GM11168 (cell line): Measurements from ENCODE around the gene WSCD1.

Experiments
- in situ Hi-C: fragments of 300-500 bp; cut with MboI; formaldehyde crosslinking; loops from one replicate; pipeline ENCODE4 v1.12.0; 2022; ENCODE audit warnings: low sequenced_read_pairs; ENCODE audit not compliant: unreplicated experiment

The WSCD1 gene

GRCh38 chr17:6084311-6085161 lies 14.4 kb downstream of the WSCD1 start:
- in situ Hi-C loops, result no loop called here

DNA sequence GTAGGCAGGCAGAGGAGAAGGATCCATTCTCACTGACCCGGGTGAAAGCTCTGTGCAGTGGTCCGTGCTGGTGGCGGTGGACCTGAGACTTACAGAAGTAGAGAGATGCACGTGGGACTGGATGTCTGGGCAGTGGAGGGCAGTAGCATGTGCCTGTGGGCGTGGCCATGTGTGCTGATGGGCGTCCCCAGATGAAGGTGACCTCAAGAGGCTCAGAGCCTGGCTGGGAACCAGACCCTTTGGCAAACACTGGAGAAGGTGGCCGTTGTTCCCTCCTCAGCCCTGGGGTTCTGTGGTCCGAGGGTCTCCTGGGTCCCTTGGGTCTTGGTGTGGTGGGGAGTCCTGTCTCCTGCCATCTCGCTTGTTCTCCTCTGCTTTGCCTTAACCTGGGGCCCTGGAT lies 15.6 kb downstream of the WSCD1 start:
- in situ Hi-C loops, result no loop called here

DNA sequence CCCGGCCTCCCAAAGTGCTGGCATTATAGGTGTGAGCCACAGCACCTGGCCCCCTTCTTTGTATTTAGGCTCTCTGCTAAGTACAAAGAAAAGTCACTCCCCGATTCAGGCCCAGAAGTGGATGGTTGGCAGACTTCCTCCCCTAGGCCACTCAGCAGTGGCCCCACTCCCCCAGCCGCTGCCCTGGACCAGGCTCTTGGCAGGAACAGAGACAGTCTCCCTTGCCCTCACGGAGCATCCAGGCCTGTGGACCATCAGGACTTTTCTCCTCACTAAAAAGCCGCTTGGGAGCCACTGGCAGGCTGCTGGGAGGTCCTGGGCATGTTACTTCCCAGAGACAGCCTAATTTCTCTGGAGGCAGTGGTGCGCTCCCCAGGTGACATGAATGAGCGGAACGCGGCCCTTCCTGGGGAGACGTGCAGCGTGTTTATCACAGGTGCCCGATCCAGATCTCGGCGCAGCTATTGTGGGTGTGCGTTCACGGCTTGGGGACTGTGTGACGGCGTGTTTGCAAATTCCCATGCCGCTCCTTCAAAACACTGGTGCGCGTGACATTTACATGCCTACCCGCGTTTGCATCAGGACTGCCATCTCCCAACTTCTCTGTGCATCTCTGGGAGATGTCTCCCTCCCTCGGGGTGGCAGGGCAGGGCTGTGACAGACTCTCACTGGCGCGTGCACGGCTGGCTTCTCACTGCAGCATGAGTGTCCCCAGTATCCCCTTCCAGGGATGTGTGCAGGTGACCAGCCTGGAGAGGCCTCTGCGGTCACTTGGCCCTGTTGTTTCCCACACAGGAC lies 16.6 kb downstream of the WSCD1 start:
- in situ Hi-C loops, result no loop called here

DNA sequence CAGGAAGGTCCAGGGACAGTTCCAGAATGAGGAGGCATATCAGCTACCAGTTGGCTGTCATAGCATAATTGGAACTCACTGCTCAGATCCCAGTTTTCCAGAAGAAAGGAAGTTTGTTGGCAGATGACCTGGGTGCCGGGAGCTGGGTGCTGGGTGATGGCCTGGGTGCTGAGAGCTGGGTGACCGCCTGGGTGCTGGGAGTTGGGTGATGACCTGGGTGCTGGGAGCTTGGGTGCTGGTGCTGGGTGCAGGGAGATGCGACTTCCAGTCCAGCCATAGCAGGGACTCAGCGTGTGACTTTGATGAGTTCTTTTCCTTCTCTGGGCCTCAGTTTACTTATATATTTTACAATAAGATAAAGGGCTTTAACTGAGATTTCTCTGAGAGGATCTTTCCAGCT lies 18.0 kb downstream of the WSCD1 start:
- in situ Hi-C loops, result no loop called here

DNA sequence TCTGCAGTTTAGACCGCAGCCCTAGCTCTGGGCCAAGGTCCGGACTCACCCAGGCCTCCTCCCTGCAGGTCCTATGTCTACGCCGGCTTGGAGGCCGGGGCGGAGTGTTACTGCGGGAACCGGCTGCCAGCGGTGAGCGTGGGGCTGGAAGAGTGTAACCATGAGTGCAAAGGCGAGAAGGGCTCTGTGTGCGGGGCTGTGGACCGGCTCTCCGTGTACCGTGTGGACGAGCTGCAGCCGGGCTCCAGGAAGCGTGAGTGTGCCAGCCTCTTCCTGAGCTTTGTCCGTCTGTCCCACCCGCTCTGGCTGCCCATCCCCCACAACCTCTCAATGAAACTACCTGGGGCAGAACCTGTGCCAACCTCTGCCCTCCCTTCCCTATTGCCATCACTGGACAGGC lies 20.1 kb downstream of the WSCD1 start:
- in situ Hi-C loops, result no loop called here

- in situ Hi-C loops, result no loop called here
Measured at GRCh38 chr17:6092182-6092902, 22.2 kb downstream of the WSCD1 start.

- in situ Hi-C loops, result no loop called here
Measured at GRCh38 chr17:6092903-6093468, 22.8 kb downstream of the WSCD1 start.

- in situ Hi-C loops, result no loop called here
Measured at GRCh38 chr17:6094453-6094852, 24.3 kb downstream of the WSCD1 start.

DNA sequence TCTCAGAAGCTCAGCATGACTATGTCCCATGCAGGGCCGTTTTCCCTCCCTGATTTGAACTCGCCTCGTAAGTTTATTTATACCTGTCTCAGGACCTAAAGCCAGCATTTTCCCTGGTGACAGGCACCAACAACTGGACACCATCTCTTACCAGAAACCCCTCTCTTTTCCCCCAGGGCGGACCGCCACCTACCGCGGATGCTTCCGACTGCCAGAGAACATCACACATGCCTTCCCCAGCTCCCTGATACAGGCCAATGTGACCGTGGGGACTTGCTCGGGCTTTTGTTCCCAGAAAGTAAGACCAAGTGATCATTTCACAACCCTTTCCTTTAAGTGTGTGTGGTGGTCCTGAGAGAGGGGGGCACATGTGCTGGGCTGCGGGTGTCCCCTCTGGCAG lies 24.7 kb downstream of the WSCD1 start:
- in situ Hi-C loops, result no loop called here

DNA sequence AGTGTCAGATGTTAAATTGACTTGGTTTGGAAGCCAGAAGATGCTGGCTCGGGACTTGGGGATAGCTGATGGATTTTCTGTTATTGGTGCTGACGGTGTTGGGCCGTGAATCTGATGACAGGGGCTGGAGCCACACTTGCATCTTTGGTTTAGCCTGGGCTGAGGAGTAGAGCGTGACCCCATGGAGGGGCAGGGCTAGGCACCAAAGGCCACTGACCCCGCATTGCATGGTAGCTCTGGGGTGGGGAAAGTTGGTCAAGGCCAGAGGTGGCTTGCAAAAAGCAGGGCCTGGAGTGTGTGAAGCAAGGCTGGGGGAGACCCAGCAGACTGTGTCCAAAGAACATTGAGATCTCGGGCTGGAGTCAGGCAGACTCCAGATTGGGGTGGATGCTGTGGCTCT lies 25.3 kb downstream of the WSCD1 start:
- in situ Hi-C loops, result no loop called here

- in situ Hi-C loops, result no loop called here
Measured at GRCh38 chr17:6096201-6097004, 26.2 kb downstream of the WSCD1 start.

DNA sequence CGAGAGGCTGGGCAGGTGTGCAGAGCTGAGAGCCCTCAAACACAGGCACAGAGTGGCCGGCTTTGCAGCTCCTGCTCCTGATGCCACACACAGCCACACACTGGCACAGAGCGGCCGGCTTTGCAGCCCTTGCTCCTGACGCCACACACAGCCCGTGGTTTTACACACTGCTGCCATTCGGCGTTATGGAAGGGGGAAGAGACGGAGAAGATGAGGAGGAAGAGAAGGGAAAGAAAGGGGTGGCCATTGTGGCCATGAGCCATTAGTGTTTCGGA lies 26.8 kb downstream of the WSCD1 start:
- in situ Hi-C loops, result no loop called here

- in situ Hi-C loops, result no loop called here
Measured at GRCh38 chr17:6098050-6098822, 28.1 kb downstream of the WSCD1 start.

- in situ Hi-C loops, result no loop called here
Measured at GRCh38 chr17:6098823-6099180, 28.6 kb downstream of the WSCD1 start.

- in situ Hi-C loops, result no loop called here
Measured at GRCh38 chr17:6099492-6099891, 29.3 kb downstream of the WSCD1 start.

DNA sequence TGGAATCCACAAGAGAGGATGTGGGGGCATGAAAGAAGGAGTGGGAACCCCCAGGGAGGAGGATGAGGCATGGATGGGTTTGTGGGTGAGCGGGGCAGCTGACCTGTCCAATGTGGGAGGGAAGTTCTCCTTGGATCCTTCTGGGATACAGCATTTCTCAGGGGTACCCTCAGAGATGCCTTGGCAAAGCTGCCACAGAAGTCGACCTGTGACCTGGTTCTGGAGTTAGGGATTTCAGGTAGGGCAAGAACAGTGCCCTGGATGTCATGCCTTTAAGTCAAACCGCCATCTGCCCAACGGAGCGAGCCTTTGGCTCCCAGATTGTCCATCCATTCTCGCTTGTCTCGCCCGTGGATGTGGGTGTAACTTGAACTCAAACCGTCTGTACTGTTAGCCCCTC lies 30.0 kb downstream of the WSCD1 start:
- in situ Hi-C loops, result no loop called here

DNA sequence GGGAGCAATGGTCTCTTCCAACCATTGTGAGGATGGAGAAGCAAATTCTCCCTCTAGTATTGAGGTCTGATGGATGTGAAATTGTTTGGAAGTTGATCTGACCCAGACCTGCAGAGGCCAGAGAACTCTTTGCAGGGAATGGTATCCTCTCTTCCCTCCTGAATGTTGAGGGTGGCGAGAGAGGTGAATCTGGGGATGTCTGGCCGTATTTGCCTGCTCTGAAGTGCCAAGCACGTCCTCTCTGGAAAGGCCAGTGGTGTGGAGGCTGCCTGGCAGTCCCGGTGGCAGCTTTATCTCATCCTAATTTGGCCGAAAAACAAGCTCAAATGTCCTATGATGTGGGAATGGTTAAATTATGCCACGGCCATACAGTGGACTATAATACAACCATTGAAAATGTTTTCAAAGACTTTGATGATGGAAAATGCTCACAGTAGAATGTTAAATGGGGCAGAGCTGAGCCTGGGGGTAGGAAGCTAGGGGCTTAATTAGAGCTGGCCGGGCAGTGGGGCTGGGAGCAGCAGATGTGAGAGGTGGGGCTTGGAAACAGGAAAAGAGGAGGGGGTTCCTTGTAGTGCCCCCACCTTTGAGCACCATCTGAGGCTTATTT lies 30.8 kb downstream of the WSCD1 start:
- in situ Hi-C loops, result no loop called here

- in situ Hi-C loops, result no loop called here
Measured at GRCh38 chr17:6101706-6102105, 31.5 kb downstream of the WSCD1 start.

DNA sequence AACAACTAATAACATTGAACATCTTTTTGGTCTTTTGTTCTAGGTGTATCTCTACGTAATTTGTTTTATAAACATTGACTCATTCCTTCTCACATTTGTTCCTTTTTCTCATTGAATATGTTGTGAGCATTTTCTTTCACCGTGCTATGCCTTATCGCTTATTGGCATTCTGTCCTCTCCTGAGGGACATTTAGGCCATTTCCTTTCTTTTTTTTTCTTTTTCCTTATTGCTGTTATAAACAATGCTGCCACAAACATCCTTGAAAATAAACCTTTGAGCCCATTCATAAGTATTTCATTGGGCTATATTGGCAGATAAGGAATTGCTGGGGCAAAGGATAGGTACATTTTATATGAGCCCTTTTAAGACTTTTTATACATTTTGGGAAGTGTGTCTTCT lies 32.4 kb downstream of the WSCD1 start:
- in situ Hi-C loops, result no loop called here
